Adipose tissue (tissue), 3 donors: ENCODE data around the gene NAP1L5. TPM values are rescaled to one million over a fixed set of nuclear protein-coding genes. Genes with fewer than 3 reads are reported as not detected.

Source experiments
- H3K27ac ChIP-seq: one replicate; pipeline ENCODE4 v1.5.1; 2013; ENCODE audit warnings: low read depth, low read length
- WGBS, 3 donors: extraction: QIAGEN DNeasy Blood & Tissue Kit; methylation state at CpG; one replicate each; pipeline ENCODE4 v1.1.7; 2013; 5-methylcytosine and 5-hydroxymethylcytosine counted together
- polyA plus RNA-seq, 3 donors: library from polyadenylated mRNA; stranded (reverse); fragments of 200-250 nt; gene quantifications; one replicate each; pipeline ENCODE4 v1.2.3, GENCODE V29; 2013
- donor health status: healthy with polysubstance abuse.
- donor health status: Bipolar disorder and iron deficiency.
- donor health status: healthy.

Gene NAP1L5
- polyA plus RNA-seq, 3 donors: 1.7 to 23.5 (median 6.0) TPM

- H3K27ac ChIP-seq: no peak overlapping the region
- 95 to 98% (median 95%) methylated on average over 5 of the region's 5 CpGs for WGBS, 3 donors
Observed at GRCh38 chr4:88681209-88681608, 16.4 kb downstream of the NAP1L5 start.

- WGBS, 3 donors: 79 to 93% (median 86%) methylated on average over 2 of the region's 2 CpGs
Observed at GRCh38 chr4:88675543-88675942, 22.1 kb downstream of the NAP1L5 start.

GRCh38 chr4:88674979-88675378 lies 22.6 kb downstream of the NAP1L5 start:
- WGBS, 3 donors: 88 to 97% (median 90%) methylated on average over 2 of the region's 2 CpGs

More at GRCh38 chr4:88675543-88675942, 22.1 kb downstream of the NAP1L5 start:
- H3K27ac ChIP-seq: no peak overlapping the region

GRCh38 chr4:88674565-88674964 lies 23.1 kb downstream of the NAP1L5 start:
- no peak overlapping the region for H3K27ac ChIP-seq

More at GRCh38 chr4:88674979-88675378, 22.6 kb downstream of the NAP1L5 start:
- no peak overlapping the region for H3K27ac ChIP-seq

- 85 to 92% (median 88%) methylated on average over 2 of the region's 2 CpGs for WGBS, 3 donors
- H3K27ac ChIP-seq: no peak overlapping the region
Observed at GRCh38 chr4:88673886-88674285, 23.7 kb downstream of the NAP1L5 start.

- 54 to 75% (median 68%) methylated on average over 5 of the region's 5 CpGs for WGBS, 3 donors
Observed at GRCh38 chr4:88672987-88673386, 24.6 kb downstream of the NAP1L5 start.

GRCh38 chr4:88661739-88662138 lies 35.9 kb downstream of the NAP1L5 start:
- 94 to 96% (median 94%) methylated on average over 2 of the region's 2 CpGs for WGBS, 3 donors
- H3K27ac ChIP-seq: no peak overlapping the region

More at GRCh38 chr4:88672987-88673386, 24.6 kb downstream of the NAP1L5 start:
- no peak overlapping the region for H3K27ac ChIP-seq

GRCh38 chr4:88660446-88661294 lies 37.0 kb downstream of the NAP1L5 start:
- H3K27ac ChIP-seq: no peak overlapping the region
- 84 to 90% (median 87%) methylated on average over 7 of the region's 7 CpGs for WGBS, 3 donors

GRCh38 chr4:88659890-88660208 lies 37.8 kb downstream of the NAP1L5 start:
- H3K27ac ChIP-seq: no peak overlapping the region

- WGBS, 3 donors: 32 to 62% (median 54%) methylated on average over 4 of the region's 4 CpGs
- no peak overlapping the region for H3K27ac ChIP-seq
Observed at GRCh38 chr4:88659055-88659889, 38.4 kb downstream of the NAP1L5 start.

GRCh38 chr4:88655226-88655625 lies 42.4 kb downstream of the NAP1L5 start:
- no peak overlapping the region for H3K27ac ChIP-seq
- WGBS, 3 donors: 88 to 93% (median 92%) methylated on average over 3 of the region's 3 CpGs

- H3K27ac ChIP-seq: no peak overlapping the region
- 84 to 89% (median 89%) methylated on average over 4 of the region's 4 CpGs for WGBS, 3 donors
Observed at GRCh38 chr4:88653371-88653946, 44.2 kb downstream of the NAP1L5 start.

- no peak overlapping the region for H3K27ac ChIP-seq
- WGBS, 3 donors: 59 to 83% (median 79%) methylated on average over 3 of the region's 3 CpGs
Observed at GRCh38 chr4:88649716-88650115, 47.9 kb downstream of the NAP1L5 start.

- 94 to 96% (median 94%) methylated on average over 7 of the region's 7 CpGs for WGBS, 3 donors
- no peak overlapping the region for H3K27ac ChIP-seq
Observed at GRCh38 chr4:88646528-88647280, 50.9 kb downstream of the NAP1L5 start.

GRCh38 chr4:88645994-88646393 lies 51.6 kb downstream of the NAP1L5 start:
- H3K27ac ChIP-seq: no peak overlapping the region
- 96 to 100% (median 96%) methylated on average over 1 of the region's 1 CpG for whole genome bisulfite sequencing, 3 donors
